ENCODE results near the gene JADE1.

Gene JADE1

DNA sequence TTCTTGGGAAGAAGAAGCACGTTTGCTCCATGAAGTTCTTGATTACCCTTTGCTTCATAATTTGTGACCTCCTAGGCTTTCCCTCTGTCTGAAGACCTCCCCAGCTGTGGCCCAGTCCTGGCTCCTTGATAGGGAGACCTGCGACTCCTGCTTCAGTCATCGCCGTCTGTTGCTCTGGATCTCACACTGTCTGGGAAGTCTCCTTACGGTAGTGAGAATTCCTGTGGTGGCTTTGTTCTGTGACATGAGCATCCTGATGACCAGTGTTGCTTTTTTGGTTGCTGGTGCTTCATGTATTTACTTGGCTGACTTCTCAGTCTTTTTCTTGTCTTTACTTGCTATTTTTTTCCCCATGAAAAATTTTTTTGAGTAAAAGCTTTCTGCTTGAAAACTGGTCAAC lies 44.2 kb downstream of the JADE1 start:
- no peak overlapping the region for H3K4me3 ChIP-seq (ENCODE audit: low read depth, low read length)
- TF ChIP-seq, protein P1, sequence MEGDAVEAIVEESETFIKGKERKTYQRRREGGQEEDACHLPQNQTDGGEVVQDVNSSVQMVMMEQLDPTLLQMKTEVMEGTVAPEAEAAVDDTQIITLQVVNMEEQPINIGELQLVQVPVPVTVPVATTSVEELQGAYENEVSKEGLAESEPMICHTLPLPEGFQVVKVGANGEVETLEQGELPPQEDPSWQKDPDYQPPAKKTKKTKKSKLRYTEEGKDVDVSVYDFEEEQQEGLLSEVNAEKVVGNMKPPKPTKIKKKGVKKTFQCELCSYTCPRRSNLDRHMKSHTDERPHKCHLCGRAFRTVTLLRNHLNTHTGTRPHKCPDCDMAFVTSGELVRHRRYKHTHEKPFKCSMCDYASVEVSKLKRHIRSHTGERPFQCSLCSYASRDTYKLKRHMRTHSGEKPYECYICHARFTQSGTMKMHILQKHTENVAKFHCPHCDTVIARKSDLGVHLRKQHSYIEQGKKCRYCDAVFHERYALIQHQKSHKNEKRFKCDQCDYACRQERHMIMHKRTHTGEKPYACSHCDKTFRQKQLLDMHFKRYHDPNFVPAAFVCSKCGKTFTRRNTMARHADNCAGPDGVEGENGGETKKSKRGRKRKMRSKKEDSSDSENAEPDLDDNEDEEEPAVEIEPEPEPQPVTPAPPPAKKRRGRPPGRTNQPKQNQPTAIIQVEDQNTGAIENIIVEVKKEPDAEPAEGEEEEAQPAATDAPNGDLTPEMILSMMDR (IDR thresholded peaks at IDR 0.05; ENCODE audit: borderline replicate concordance, insufficient read depth, low read depth, low read length), result no peak

DNA sequence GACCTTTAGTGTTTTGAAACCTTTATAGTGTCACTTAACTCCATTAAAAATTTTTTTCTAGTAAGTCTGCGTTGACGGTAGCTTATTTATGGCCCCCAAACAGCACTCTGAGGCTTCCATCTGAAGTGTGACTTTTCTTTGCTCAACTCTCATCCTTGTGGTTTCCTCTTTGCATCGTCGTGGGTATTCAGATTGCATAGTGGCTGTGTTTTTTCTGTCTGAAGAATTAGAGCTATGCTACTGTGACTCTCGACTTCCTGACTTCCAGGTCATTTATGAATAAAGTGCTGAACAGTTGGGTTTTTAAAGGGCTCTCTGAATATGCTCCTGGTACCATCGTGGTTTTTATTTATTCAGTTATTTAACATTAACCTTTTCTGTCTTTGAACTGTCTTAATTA lies 44.9 kb downstream of the JADE1 start:
- no peak overlapping the region for H3K4me3 ChIP-seq (ENCODE audit: low read depth, low read length)
- TF ChIP-seq, protein P1 (IDR thresholded peaks at IDR 0.05; ENCODE audit: borderline replicate concordance, insufficient read depth, low read depth, low read length), result no peak

DNA sequence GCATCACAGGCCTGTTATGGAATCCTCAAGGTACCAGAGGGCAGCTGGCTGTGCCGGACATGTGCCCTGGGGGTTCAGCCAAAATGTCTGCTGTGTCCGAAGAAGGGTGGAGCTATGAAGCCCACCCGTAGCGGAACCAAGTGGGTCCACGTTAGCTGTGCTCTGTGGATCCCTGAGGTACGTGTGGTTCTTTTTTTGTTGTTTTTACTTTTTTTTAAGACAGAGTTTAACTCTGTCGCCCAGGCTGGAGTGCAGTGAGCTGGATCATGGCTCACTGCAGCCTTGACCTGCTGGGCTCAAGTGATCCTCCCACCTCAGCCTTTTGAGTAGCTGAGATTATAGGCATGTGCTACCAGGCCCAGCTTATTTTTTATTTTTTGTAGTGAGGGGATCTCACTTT lies 46.1 kb downstream of the JADE1 start:
- TF ChIP-seq, protein P1 (IDR thresholded peaks at IDR 0.05; ENCODE audit: borderline replicate concordance, insufficient read depth, low read depth, low read length), result no peak
- H3K4me3 ChIP-seq (ENCODE audit: low read depth, low read length), result no peak overlapping the region

DNA sequence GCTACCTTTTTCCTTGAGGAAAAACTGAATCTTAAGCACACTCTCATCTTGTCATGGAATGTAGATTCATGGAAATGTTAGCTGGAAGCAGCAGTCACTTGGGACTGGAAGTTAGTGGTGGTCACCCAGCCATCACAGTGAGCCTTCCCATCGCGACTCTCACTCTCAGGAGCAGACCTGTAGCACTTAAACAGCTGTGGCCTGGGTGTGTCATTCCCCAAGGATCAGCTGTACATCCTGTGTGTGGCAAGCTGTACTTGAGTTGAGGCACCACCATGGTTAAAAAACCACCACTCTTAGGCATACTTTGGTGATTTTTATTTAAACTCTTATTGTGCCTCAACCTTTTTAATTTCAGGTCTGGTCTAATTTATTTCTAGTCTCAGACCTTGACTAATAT lies 46.7 kb downstream of the JADE1 start:
- H3K4me3 ChIP-seq (ENCODE audit: low read depth, low read length), result no peak overlapping the region
- TF ChIP-seq, protein P1 (IDR thresholded peaks at IDR 0.05; ENCODE audit: borderline replicate concordance, insufficient read depth, low read depth, low read length), result no peak

DNA sequence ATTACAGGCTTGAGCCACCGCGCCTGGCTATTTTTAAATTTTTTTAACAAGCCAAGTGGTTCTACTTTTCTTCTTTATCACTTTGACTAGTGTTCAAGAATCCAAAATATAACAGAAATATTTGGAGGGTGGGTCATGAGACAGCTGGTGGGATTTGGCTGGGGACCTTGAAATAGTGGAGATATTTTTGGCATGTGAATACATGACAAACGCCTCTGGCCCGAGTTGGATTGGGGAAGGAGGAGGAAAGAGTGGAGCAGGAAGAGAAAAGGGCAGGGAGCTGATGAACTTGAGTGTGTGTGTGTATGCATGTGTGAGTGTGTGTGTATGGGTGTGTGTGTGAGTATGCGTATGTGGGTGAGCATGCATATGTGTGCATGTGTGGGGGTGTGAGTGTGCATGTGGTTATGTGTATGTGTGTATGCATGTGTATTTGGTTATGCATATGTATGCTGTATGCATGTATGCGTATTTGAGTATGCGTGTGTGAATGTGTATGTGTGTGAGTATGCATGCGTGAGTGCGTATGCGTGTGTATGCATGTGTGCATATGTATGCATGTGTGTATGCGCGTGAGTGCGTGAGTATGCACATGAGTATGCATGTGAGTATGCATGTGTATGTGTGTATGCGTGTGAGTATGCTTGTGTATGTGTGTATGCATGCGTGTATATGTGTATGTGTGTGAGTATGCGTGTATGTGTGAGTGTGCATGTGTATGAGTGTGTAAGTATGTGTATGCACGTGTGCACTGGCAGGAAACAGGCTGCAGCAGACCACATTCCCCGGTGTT lies 49.6 kb downstream of the JADE1 start:
- no peak overlapping the region for H3K4me3 ChIP-seq (ENCODE audit: low read depth, low read length)
- TF ChIP-seq, protein P1 (IDR thresholded peaks at IDR 0.05; ENCODE audit: borderline replicate concordance, insufficient read depth, low read depth, low read length), result no peak

DNA sequence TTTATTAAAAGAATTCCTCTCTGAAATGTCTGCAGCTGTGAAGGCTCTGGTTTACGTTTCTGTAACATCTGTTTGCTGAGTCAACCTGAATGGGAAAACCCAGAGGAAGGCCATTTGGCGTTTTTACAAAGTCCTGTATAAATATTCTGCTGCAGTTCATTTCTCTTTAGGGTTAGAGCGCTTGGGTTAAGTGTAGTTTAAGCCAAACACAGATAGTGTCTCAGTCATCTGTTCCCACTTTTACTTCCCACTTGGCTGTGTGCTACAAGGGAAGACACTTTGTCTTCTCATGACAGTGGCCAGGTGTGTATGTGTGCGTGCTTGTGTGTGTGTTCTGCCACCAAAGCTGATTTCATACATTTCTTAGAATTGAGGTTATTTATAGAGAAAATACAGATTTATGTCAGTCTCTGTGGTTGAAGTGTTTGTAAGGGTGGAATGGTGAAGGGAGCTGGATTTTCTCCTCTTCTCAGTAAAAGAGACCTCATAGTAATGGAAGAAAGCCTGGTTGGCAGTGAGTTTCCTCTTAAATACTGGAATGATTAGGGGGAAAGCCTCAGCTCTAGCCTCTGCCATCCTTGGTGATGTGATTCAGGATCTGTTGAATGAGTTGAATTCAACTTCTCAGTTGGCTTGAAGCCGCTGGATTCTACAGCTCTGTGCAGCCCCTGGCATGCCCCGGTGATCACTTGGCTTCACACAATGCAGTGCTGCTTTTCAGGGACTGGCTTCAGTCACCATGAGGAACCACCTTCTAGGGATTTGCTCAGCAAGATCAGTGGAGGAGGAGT lies 50.6 kb downstream of the JADE1 start:
- TF ChIP-seq, protein P1 (IDR thresholded peaks at IDR 0.05; ENCODE audit: borderline replicate concordance, insufficient read depth, low read depth, low read length), result no peak
- no peak overlapping the region for H3K4me3 ChIP-seq (ENCODE audit: low read depth, low read length)

All from GM12875 (cell line).